ENCODE measurements around the gene PHYHIPL.

GRCh38 chr10:59287587-59288255 lies 111.3 kb downstream of the PHYHIPL start:
- TF ChIP-seq EZH2phosphoT487 (IDR thresholded peaks at IDR 0.05; ENCODE audit: borderline replicate concordance, low read length) = no peak
- TF ChIP-seq CTCF (conservative IDR thresholded peaks at IDR 0.05; ENCODE audit: low read depth, low read length) = no peak
- TF ChIP-seq EZH2 (IDR thresholded peaks at IDR 0.05; ENCODE audit: low read length, unreplicated experiment) = no peak

Measured in PC-3 (cell line).